Amygdala (tissue), 56 donors: ENCODE data around the gene MSMO1.
A peak's percentile ranks its signal among the peaks of the same experiment; 100 is the strongest.
"Not testable (repeated sequence)": the region's sequence is repeated elsewhere in the genome, so short reads cannot be mapped to it uniquely, and the experiment has no call there.

Source experiments
- DNase-seq, 56 donors: peaks; one replicate each; lab custom pipeline; 2025; lab: John Stamatoyannopoulos, UW

The MSMO1 gene

GRCh38 chr4:165324236-165324917 lies 3.1 kb upstream of the MSMO1 start:
- DNase-seq: no peak

GRCh38 chr4:165324918-165325304 lies 2.6 kb upstream of the MSMO1 start:
- no peak for DNase-seq

- DNase-seq: no peak
Measured at GRCh38 chr4:165325732-165326512, 1.5 kb upstream of the MSMO1 start.

- peak in 10 of 56 donors; percentile 7 to 40 (median 19) for DNase-seq
Measured at GRCh38 chr4:165326831-165327210, 648 bp upstream of the MSMO1 start.

- DNase-seq: no peak
Measured at GRCh38 chr4:165328101-165328425, 594 bp downstream of the MSMO1 start.

GRCh38 chr4:165328708-165329107 lies 1.2 kb downstream of the MSMO1 start:
- DNase-seq: no peak

GRCh38 chr4:165330071-165330470 lies 2.6 kb downstream of the MSMO1 start:
- DNase-seq: no peak

GRCh38 chr4:165330666-165331065 lies 3.2 kb downstream of the MSMO1 start:
- no peak for DNase-seq

GRCh38 chr4:165331359-165331758 lies 3.9 kb downstream of the MSMO1 start:
- no peak for DNase-seq

- DNase-seq: no peak
Measured at GRCh38 chr4:165331823-165332222, 4.4 kb downstream of the MSMO1 start.

- DNase-seq: no peak
Measured at GRCh38 chr4:165332502-165332901, 5.0 kb downstream of the MSMO1 start.

- DNase-seq: no peak
Measured at GRCh38 chr4:165335163-165335703, 7.8 kb downstream of the MSMO1 start.

- DNase-seq: no peak
Measured at GRCh38 chr4:165336743-165337142, 9.3 kb downstream of the MSMO1 start.

- not testable (repeated sequence) for DNase-seq
Measured at GRCh38 chr4:165342340-165342739, 14.9 kb downstream of the MSMO1 start.

GRCh38 chr4:165343353-165344191 lies 16.1 kb downstream of the MSMO1 start:
- peak in 1 of 56 donors; percentile 17 for DNase-seq

GRCh38 chr4:165345666-165346417 lies 18.4 kb downstream of the MSMO1 start:
- DNase-seq: peak in 1 of 56 donors; percentile 11

- peak in 1 of 56 donors; percentile 11 for DNase-seq
Measured at GRCh38 chr4:165347647-165348569, 20.4 kb downstream of the MSMO1 start.

- no peak for DNase-seq
Measured at GRCh38 chr4:165351359-165352130, 24.1 kb downstream of the MSMO1 start.
